ENCODE results near the gene NFIB.

DNA sequence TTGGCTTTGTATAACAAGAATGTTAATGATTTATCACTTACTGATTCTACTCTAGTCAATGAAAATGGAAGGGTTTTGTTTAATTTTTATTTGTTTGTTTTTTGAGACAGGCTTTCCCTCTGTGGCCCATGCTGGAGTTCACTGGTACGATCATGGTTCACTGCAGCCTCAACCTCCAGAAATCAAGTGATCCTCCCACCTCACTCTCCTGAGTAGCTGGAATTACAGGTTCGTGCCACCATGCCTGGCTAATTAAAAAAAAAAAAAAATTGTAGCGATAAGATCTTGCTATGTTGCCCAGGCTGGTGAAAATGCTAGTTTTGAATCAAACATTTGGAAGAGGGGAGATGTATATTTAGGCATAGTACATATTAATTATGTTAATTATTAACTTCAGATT, 209.4 kb downstream of the NFIB start:
- TF ChIP-seq, protein P1, sequence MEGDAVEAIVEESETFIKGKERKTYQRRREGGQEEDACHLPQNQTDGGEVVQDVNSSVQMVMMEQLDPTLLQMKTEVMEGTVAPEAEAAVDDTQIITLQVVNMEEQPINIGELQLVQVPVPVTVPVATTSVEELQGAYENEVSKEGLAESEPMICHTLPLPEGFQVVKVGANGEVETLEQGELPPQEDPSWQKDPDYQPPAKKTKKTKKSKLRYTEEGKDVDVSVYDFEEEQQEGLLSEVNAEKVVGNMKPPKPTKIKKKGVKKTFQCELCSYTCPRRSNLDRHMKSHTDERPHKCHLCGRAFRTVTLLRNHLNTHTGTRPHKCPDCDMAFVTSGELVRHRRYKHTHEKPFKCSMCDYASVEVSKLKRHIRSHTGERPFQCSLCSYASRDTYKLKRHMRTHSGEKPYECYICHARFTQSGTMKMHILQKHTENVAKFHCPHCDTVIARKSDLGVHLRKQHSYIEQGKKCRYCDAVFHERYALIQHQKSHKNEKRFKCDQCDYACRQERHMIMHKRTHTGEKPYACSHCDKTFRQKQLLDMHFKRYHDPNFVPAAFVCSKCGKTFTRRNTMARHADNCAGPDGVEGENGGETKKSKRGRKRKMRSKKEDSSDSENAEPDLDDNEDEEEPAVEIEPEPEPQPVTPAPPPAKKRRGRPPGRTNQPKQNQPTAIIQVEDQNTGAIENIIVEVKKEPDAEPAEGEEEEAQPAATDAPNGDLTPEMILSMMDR (IDR thresholded peaks at IDR 0.05): no peak
- no peak for TF ChIP-seq POLR2AphosphoS5 (IDR thresholded peaks at IDR 0.05)
